HUES6 (cell line): ENCODE results near the gene LAMC3.

Experiments
- H3K27ac ChIP-seq: 2 replicates; pipeline ENCODE4 v1.7.0; 2013; ENCODE audit warnings: low read depth, mild to moderate bottlenecking, low read length, inconsistent platforms
- H3K27me3 ChIP-seq: 2 replicates; pipeline ENCODE4 v1.6.1; 2013; ENCODE audit warnings: low read length; ENCODE audit not compliant: control insufficient read depth, insufficient read depth
- H3K36me3 ChIP-seq: 2 replicates; pipeline ENCODE4 v1.6.1; 2013; ENCODE audit warnings: low read length; ENCODE audit not compliant: control insufficient read depth, insufficient read depth
- H3K4me1 ChIP-seq: 2 replicates; pipeline ENCODE4 v1.6.1; 2013; ENCODE audit warnings: low read length; ENCODE audit not compliant: control insufficient read depth, insufficient read depth
- H3K4me3 ChIP-seq: 2 replicates; pipeline ENCODE4 v1.5.1; 2013; ENCODE audit warnings: low read depth, low read length
- H3K9ac ChIP-seq: one replicate; pipeline ENCODE4 v1.6.1; 2013; ENCODE audit warnings: mild to moderate bottlenecking, low read length
- H3K9me3 ChIP-seq: 2 replicates; pipeline ENCODE4 v1.6.1; 2013; ENCODE audit warnings: low read depth, low read length; ENCODE audit not compliant: control insufficient read depth, insufficient read depth

The LAMC3 gene

DNA sequence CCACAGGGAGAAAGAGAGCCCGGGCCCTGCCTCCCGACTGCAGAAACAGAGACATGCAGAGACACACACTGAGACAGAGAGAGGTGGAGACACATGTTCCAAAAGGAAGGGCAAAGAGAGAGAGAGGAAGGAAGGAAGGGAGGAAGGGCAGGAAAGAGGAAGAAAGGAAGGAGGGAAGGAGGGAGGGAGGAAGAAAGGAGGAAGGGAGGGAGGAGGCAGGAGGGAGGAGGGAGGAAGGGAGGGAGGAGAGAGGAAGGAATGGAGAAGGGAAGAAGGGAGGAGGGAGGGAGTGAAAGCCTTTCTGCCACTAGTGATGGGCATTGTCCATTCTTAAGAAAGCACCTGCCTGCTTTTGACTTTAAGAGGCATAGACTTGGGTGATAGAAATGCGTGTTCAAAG is 38.1 kb upstream of the LAMC3 start:
- Histone ChIP-seq H3K9me3 (no peaks in the 10 kb centered on the region), H3K36me3 (no peaks in the 10 kb centered on the region), H3K4me1 (peaks cover 3% of the 10 kb centered on the region; the same call in 1 of the 2 replicates), H3K4me3 (no peak overlapping the region), H3K27ac (no peak overlapping the region), H3K9ac (no peak overlapping the region), H3K27me3 (peaks cover 12% of the 10 kb centered on the region; the same call in 1 of the 2 replicates)

DNA sequence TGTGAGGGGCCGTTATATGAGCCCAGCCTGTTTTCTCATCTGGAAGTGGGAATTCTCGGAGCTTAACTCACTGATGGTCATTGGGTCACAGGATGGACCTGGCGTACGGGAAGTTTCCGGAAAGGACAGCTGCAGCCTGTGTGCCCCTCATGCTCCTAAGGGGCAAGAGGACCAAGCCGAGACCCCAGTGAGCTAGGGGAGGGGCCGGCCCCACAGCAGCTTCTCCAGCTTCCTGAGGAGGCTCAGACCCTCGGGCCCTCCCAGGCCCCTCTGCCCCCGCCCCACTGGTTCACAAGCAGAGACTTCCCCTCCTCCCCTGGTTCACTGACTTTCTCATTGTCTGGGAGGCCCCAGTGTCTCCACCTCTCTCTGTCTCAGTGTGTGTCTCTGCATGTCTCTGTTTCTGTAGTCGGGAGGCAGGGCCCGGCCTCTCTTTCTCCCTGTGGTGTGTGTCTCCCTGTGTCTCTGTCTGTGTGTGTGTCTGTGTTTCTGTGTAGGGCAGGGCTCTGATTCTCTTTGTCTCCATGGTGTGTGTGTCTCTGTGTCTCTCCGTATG is 37.6 kb upstream of the LAMC3 start:
- H3K27me3 ChIP-seq, result peaks cover 12% of the 10 kb centered on the region; the same call in 1 of the 2 replicates
- H3K9ac ChIP-seq, result no peak overlapping the region
- H3K36me3 ChIP-seq, result no peaks in the 10 kb centered on the region
- H3K4me3 ChIP-seq, result no peak overlapping the region
- no peaks in the 10 kb centered on the region for H3K9me3 ChIP-seq
- peaks cover 3% of the 10 kb centered on the region; the same call in 1 of the 2 replicates for H3K4me1 ChIP-seq
- no peak overlapping the region for H3K27ac ChIP-seq

DNA sequence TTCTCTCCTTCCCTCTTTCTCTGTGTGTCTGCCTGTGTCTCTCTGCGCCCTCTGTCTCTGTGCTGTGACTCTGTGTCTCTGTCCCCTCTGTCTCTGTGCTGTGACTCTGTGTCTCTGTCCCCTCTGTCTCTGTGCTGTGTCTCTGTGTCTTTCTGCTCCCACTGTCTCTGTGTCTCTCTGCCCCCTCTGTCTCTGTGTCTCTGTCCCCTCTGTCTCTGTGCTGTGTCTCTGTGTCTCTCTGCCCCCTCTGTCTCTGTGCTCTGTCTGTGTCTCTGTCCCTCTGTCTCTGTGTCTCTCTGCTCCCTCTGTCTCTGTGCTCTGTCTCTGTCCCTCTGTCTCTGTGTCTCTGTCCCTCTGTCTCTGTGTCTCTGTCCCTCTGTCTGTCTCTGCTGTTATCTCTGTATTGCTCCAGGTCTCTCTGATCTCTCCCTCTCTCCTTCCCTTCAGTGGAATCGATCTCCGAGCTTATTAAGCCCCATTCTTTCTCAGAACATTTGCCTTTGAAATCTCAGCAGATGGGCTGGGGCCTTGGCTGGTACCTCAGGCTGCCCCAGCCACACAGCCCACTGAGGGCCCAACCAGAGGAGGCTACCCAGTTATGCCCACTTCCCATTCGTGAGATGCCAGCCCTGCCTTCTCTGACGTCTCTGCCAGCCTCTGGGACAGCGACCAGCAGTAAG is 36.6 kb upstream of the LAMC3 start:
- no peak overlapping the region for H3K9ac ChIP-seq
- no peak overlapping the region for H3K4me3 ChIP-seq
- H3K4me1 ChIP-seq, result peaks cover 3% of the 10 kb centered on the region; the same call in 1 of the 2 replicates
- no peaks in the 10 kb centered on the region for H3K9me3 ChIP-seq
- H3K27me3 ChIP-seq, result peaks cover 12% of the 10 kb centered on the region; the same call in 1 of the 2 replicates
- no peaks in the 10 kb centered on the region for H3K36me3 ChIP-seq
- H3K27ac ChIP-seq, result no peak overlapping the region

DNA sequence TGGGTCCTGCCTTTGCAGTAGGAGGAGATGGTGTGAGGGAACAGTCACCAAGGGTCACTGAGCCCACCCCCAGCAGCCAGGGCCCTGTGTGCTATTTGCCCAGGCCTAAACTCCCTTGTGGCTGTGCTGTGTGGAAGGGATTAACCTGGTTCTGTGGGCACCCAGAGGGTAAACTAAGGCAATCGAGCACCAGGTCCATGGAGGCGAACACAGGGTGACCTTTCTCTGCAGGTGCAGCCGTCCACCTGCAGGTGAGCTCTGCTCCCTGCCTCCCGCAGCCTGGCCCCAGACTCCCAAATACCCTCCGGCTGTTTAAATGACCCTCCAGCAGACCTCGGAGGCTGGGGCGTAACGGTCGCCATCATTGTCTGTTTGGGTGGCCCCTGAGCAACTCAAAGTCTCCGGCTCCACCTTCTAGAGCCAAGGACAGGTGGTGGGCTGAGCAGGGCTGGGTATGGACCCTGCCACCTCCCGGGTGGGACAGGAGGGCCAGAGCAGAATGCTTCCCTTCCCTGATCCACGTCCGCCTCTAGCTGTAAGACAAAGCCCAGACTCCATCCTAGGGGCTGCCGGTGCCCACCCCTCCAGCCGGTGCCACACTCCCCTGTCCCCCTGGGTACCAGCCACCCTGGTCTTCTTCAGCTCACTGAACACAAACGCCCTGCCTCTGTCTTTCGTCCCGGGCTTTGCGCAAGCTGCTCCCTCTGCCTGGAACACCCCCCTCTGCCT is 35.9 kb upstream of the LAMC3 start:
- peaks cover 3% of the 10 kb centered on the region; the same call in 1 of the 2 replicates for H3K4me1 ChIP-seq
- no peaks in the 10 kb centered on the region for H3K9me3 ChIP-seq
- H3K27ac ChIP-seq, result no peak overlapping the region
- no peak overlapping the region for H3K4me3 ChIP-seq
- no peak overlapping the region for H3K9ac ChIP-seq
- peaks cover 12% of the 10 kb centered on the region; the same call in 1 of the 2 replicates for H3K27me3 ChIP-seq
- no peaks in the 10 kb centered on the region for H3K36me3 ChIP-seq

DNA sequence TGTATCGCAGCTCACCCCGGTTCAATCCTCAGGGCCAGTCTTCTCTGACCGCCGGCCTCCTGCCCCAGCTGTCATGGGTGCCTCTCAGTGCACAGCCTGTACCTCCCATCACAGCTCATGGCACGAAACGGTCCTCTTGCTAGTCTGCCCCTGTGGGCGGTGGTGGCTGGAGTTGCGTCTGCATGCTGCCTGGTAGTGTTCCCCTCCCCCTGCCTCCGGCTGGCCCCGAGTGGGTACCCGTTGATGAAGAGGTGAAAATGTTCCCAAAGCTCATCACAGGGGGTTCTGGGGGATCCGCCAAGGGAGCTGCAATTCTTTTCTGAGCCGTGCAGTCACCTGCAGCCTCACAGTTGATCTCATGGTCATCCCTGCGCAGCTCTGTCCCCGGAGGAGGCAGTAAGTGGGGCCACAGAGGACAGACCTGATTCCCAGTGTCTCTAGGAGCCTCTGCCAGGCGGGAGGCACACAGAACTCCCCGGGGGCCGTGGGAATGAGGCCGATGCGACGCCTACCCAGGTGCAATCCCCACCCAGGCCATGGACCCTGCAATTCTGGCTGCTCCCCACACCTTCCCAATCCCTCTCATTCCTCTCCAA is 35.2 kb upstream of the LAMC3 start:
- peaks cover 3% of the 10 kb centered on the region; the same call in 1 of the 2 replicates for H3K4me1 ChIP-seq
- no peak overlapping the region for H3K4me3 ChIP-seq
- no peaks in the 10 kb centered on the region for H3K36me3 ChIP-seq
- no peak overlapping the region for H3K9ac ChIP-seq
- no peak overlapping the region for H3K27ac ChIP-seq
- no peaks in the 10 kb centered on the region for H3K9me3 ChIP-seq
- H3K27me3 ChIP-seq, result peaks cover 12% of the 10 kb centered on the region; the same call in 1 of the 2 replicates

DNA sequence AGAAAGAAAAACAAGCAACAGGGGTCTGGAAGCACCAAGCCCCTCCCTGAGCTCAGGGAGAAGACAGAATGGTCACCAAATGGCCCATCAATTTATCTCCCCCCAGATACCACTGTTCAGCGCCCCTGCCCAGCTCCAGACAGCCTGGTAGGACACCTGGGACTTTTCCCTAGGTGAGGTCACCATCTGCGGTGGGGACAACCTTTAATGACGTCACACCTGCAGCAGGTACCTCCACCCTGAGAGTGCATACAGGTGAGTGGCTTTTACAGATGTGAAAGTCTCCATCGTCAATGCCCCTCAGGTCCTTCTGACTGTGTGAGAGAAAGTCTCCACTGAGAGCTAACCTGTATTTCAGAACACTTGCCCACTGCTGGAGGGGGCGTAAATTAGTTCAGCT is 34.3 kb upstream of the LAMC3 start:
- H3K27me3 ChIP-seq, result peaks cover 12% of the 10 kb centered on the region; the same call in 1 of the 2 replicates

DNA sequence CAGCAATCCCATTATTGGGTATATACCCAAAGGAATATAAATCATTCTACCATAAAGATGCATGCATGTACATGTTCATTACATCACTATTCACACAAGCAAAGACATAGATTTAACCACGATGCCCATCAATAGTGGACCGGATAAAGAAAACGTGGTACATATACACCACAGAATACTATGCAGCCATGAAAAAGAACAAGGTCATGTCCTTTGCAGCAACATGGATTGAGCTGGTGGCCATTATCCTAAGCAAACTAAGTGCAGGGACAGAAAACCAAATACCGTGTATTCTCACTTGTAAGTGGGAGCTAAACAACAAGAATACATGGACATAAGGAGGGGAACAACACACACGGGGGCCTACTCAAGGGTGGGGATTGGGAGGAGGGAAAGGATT is 33.8 kb upstream of the LAMC3 start:
- peaks cover 3% of the 10 kb centered on the region; the same call in 1 of the 2 replicates for H3K4me1 ChIP-seq
- no peak overlapping the region for H3K27ac ChIP-seq
- no peaks in the 10 kb centered on the region for H3K9me3 ChIP-seq
- no peak overlapping the region for H3K9ac ChIP-seq
- H3K4me3 ChIP-seq, result no peak overlapping the region
- peaks cover 12% of the 10 kb centered on the region; the same call in 1 of the 2 replicates for H3K27me3 ChIP-seq
- H3K36me3 ChIP-seq, result no peaks in the 10 kb centered on the region

More for the DNA sequence above, 34.3 kb upstream of the LAMC3 start:
- no peak overlapping the region for H3K27ac ChIP-seq
- H3K9me3 ChIP-seq, result no peaks in the 10 kb centered on the region
- H3K4me3 ChIP-seq, result no peak overlapping the region
- peaks cover 3% of the 10 kb centered on the region; the same call in 1 of the 2 replicates for H3K4me1 ChIP-seq
- H3K9ac ChIP-seq, result no peak overlapping the region
- H3K36me3 ChIP-seq, result no peaks in the 10 kb centered on the region

DNA sequence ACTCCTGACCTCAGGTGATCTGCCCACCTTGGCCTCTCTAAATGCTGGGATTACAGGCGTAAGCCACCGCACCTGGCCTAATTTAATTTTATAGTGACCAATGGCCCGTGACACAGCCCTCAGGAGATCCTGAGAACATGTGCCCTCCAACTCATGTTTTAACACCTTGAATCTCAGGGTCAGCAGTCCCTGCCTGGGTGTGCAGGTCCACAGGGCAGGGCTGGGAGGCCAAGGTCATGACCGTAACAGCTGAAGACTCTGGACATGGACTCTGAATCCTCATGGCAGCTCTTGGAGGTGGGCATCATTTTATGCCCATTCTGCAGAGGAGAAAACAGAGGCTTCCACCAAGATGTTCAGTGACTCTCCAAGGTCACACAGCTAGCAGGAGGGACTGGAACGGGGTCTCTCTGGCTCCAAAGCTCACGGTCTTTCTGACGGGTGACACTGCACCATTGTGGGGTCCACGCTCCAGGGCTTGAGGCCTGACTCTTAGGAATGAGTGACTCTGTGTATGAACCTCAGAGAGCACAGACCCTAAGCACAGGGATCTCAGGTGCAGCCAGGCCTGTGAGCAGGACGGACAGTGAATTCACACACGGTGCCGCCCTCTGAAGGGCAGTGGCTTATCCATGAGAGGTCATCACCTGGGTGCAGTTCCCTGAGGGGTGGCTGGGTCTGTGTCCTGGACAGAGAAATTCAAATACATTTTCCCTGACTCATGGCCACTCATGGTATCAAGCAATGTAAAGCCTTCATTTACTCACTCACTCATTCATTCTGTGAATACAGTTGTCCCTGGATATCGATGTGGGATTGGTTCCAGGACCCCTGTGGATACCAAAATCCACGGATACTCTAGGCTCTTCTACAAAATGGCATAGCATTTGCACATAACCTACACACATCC is 32.8 kb upstream of the LAMC3 start:
- Histone ChIP-seq H3K27ac (no peak overlapping the region), H3K9ac (no peak overlapping the region), H3K9me3 (no peaks in the 10 kb centered on the region), H3K4me3 (no peak overlapping the region), H3K27me3 (peaks cover 12% of the 10 kb centered on the region; the same call in 1 of the 2 replicates), H3K36me3 (no peaks in the 10 kb centered on the region), H3K4me1 (peaks cover 3% of the 10 kb centered on the region; the same call in 1 of the 2 replicates)

DNA sequence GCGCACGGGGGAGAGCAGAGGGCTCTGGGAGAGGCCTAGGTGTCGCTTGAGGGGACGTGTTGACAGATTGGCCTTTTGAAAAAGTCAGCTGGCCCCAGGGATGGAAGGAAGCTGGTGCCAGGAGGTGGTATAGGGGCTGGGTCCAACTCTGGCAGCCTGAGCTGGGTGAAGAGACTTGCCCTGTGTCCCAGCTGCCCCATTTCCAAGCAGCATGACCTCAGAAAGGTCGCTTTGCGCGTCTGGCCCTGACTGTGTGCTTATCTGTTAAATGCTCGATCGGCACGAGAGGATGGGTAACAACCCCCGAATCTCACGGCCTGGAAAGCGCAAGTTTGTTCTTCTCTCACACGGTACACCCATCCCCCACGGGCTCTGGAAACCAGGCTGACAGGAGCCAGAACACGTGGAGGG is 31.2 kb upstream of the LAMC3 start:
- Histone ChIP-seq H3K36me3 (no peaks in the 10 kb centered on the region), H3K4me3 (no peak overlapping the region), H3K27me3 (0 out of 2 replicates have a peak, but pooled peaks cover 3% of the 10 kb centered on the region), H3K4me1 (peaks cover 3% of the 10 kb centered on the region; the same call in 1 of the 2 replicates), H3K9me3 (no peaks in the 10 kb centered on the region), H3K9ac (no peak overlapping the region), H3K27ac (no peak overlapping the region)
